Renal pelvis (tissue), 4 donors: ENCODE data around the gene KLHL2. TPM values are rescaled to one million over a fixed set of nuclear protein-coding genes. Genes with fewer than 3 reads are reported as not detected.
"Not testable (repeated sequence)": the region's sequence is repeated elsewhere in the genome, so short reads cannot be mapped to it uniquely, and the experiment has no call there.

Experiments
- DNase-seq: peaks from one replicate; pipeline ENCODE4 v3.0.0-alpha.2; 2013
- polyA plus RNA-seq, 3 donors: library from polyadenylated mRNA; unstranded; fragments of 120-200 nt; gene quantifications; one replicate each; pipeline ENCODE4 v1.2.1, GENCODE V29; 2013; ENCODE audit not compliant: insufficient read length in 3 of 3

KLHL2 gene
- polyA plus RNA-seq, 3 donors, result 16.4 to 24.6 (median 21.6) TPM

- not testable (repeated sequence) for DNase-seq
These were observed 22.3 kb downstream of the KLHL2 start for GRCh38 chr4:165229490-165230200.

GRCh38 chr4:165232623-165233433 is 25.5 kb downstream of the KLHL2 start:
- not testable (repeated sequence) for DNase-seq

GRCh38 chr4:165234766-165235165 is 27.4 kb downstream of the KLHL2 start:
- DNase-seq, result no peak

GRCh38 chr4:165236852-165237251 is 29.5 kb downstream of the KLHL2 start:
- DNase-seq, result not testable (repeated sequence)

- not testable (repeated sequence) for DNase-seq
These were observed 30.8 kb downstream of the KLHL2 start for GRCh38 chr4:165238041-165238640.

- DNase-seq, result not testable (repeated sequence)
These were observed 33.4 kb downstream of the KLHL2 start for GRCh38 chr4:165240761-165241160.

- DNase-seq, result not testable (repeated sequence)
These were observed 36.8 kb downstream of the KLHL2 start for GRCh38 chr4:165244148-165244547.

- not testable (repeated sequence) for DNase-seq
These were observed 37.3 kb downstream of the KLHL2 start for GRCh38 chr4:165244587-165245186.

GRCh38 chr4:165248102-165248501 is 40.7 kb downstream of the KLHL2 start:
- DNase-seq, result no peak

GRCh38 chr4:165248904-165249303 is 41.5 kb downstream of the KLHL2 start:
- not testable (repeated sequence) for DNase-seq

GRCh38 chr4:165254771-165255170 is 47.4 kb downstream of the KLHL2 start:
- DNase-seq, result not testable (repeated sequence)

GRCh38 chr4:165255439-165255838 is 48.1 kb downstream of the KLHL2 start:
- DNase-seq, result not testable (repeated sequence)

GRCh38 chr4:165256074-165256659 is 48.8 kb downstream of the KLHL2 start:
- DNase-seq, result peak; percentile 33

GRCh38 chr4:165259776-165260175 is 52.4 kb downstream of the KLHL2 start:
- DNase-seq, result not testable (repeated sequence)

GRCh38 chr4:165262306-165262705 is 54.9 kb downstream of the KLHL2 start:
- DNase-seq, result not testable (repeated sequence)

GRCh38 chr4:165263466-165263865 is 56.1 kb downstream of the KLHL2 start:
- DNase-seq, result not testable (repeated sequence)

- not testable (repeated sequence) for DNase-seq
These were observed 62.6 kb downstream of the KLHL2 start for GRCh38 chr4:165269931-165270330.

GRCh38 chr4:165273443-165273842 is 66.1 kb downstream of the KLHL2 start:
- DNase-seq, result not testable (repeated sequence)

- DNase-seq, result not testable (repeated sequence)
These were observed 68.0 kb downstream of the KLHL2 start for GRCh38 chr4:165275357-165275756.

GRCh38 chr4:165279531-165279930 is 72.2 kb downstream of the KLHL2 start:
- not testable (repeated sequence) for DNase-seq

GRCh38 chr4:165284697-165285096 is 77.3 kb downstream of the KLHL2 start:
- DNase-seq, result not testable (repeated sequence)
